Stimulated activated CD4-positive, alpha-beta T cell treated with anti-CD3 and anti-CD28 coated beads, Interleukin-1b, Interleukin-23, amount 100 ng/mL, for 24 hours (primary cell): Measurements from ENCODE around the gene RXFP3.

ENCODE experiments used
- DNase-seq, 4 experiments: peaks; one replicate each; pipeline ENCODE4 v3.0.0-alpha.2; 2020; ENCODE audit warnings: low read depth in 4 of 4, low spot score in 1 of 4

RXFP3 gene

GRCh38 chr5:33978306-33978705 is 42.1 kb downstream of the RXFP3 start:
- DNase-seq, result no peak

GRCh38 chr5:33980030-33980429 is 43.8 kb downstream of the RXFP3 start:
- no peak for DNase-seq

- DNase-seq, result no peak
These were observed 45.4 kb downstream of the RXFP3 start for GRCh38 chr5:33981408-33982162.

- no peak for DNase-seq
These were observed 48.0 kb downstream of the RXFP3 start for GRCh38 chr5:33984178-33984577.

- no peak for DNase-seq
These were observed 48.5 kb downstream of the RXFP3 start, which contains the start of gene SLC45A2 for GRCh38 chr5:33984671-33985124. TSS of gene SLC45A2 (minus strand) at chr5:33984693. CDS start at chr5:33984583, 110 bp downstream.

- DNase-seq, result no peak
These were observed 49.3 kb downstream of the RXFP3 start for GRCh38 chr5:33985447-33985846.
